ENCODE measurements around the gene GPX5.
"Not testable (repeated sequence)": the region's sequence is repeated elsewhere in the genome, so short reads cannot be mapped to it uniquely, and the experiment has no call there.

The GPX5 gene

GRCh38 chr6:28497893-28498292 is 27.8 kb upstream of the GPX5 start:
- H2AFZ ChIP-seq (ENCODE audit: low read length), result no peak overlapping the region
- no peaks in the 10 kb centered on the region for H3K36me3 ChIP-seq (replicated peaks; ENCODE audit: insufficient read depth, low read length)
- no peak overlapping the region for H3K27ac ChIP-seq (ENCODE audit: low read length)
- no peaks in the 10 kb centered on the region for H3K9me2 ChIP-seq (replicated peaks; ENCODE audit: insufficient read depth, low read length)
- H3K4me1 ChIP-seq (ENCODE audit: low read length), result no peaks in the 10 kb centered on the region
- H3K4me2 ChIP-seq (ENCODE audit: low read depth, low read length), result no peak overlapping the region
- no peaks in the 10 kb centered on the region for H3K79me2 ChIP-seq (ENCODE audit: low read length)
- no peaks in the 10 kb centered on the region for H3K27me3 ChIP-seq (replicated peaks; ENCODE audit: insufficient read depth, low read length)
- H4K20me1 ChIP-seq (ENCODE audit: insufficient read depth, low read length), result no peaks in the 10 kb centered on the region
- no peaks in the 10 kb centered on the region for H3F3A ChIP-seq (ENCODE audit: insufficient read depth, low read length)
- no peak overlapping the region for H3K4me3 ChIP-seq (ENCODE audit: low read length)
- no peaks in the 10 kb centered on the region for H3K9me3 ChIP-seq (replicated peaks; ENCODE audit: insufficient read depth, low read length)
- no peak for DNase-seq
- TF ChIP-seq, protein P1, sequence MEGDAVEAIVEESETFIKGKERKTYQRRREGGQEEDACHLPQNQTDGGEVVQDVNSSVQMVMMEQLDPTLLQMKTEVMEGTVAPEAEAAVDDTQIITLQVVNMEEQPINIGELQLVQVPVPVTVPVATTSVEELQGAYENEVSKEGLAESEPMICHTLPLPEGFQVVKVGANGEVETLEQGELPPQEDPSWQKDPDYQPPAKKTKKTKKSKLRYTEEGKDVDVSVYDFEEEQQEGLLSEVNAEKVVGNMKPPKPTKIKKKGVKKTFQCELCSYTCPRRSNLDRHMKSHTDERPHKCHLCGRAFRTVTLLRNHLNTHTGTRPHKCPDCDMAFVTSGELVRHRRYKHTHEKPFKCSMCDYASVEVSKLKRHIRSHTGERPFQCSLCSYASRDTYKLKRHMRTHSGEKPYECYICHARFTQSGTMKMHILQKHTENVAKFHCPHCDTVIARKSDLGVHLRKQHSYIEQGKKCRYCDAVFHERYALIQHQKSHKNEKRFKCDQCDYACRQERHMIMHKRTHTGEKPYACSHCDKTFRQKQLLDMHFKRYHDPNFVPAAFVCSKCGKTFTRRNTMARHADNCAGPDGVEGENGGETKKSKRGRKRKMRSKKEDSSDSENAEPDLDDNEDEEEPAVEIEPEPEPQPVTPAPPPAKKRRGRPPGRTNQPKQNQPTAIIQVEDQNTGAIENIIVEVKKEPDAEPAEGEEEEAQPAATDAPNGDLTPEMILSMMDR (IDR thresholded peaks at IDR 0.05; ENCODE audit: low read length), result no peak
- no peak for TF ChIP-seq EZH2phosphoT487 (IDR thresholded peaks at IDR 0.05; ENCODE audit: low read length)
- TF ChIP-seq EZH2 (optimal IDR thresholded peaks at IDR 0.05; ENCODE audit: low read depth, low read length), result no peak
- H3K9ac ChIP-seq (ENCODE audit: low read length), result no peak overlapping the region

- DNase-seq, result no peak
- H2AFZ ChIP-seq (ENCODE audit: low read length), result no peak overlapping the region
- no peaks in the 10 kb centered on the region for H3K36me3 ChIP-seq (replicated peaks; ENCODE audit: insufficient read depth, low read length)
- H3K4me2 ChIP-seq (ENCODE audit: low read depth, low read length), result no peak overlapping the region
- no peaks in the 10 kb centered on the region for H3K9me3 ChIP-seq (replicated peaks; ENCODE audit: insufficient read depth, low read length)
- H3K4me3 ChIP-seq (ENCODE audit: low read length), result no peak overlapping the region
- TF ChIP-seq, protein P1 (IDR thresholded peaks at IDR 0.05; ENCODE audit: low read length), result no peak
- no peak for TF ChIP-seq EZH2 (optimal IDR thresholded peaks at IDR 0.05; ENCODE audit: low read depth, low read length)
- TF ChIP-seq EZH2phosphoT487 (IDR thresholded peaks at IDR 0.05; ENCODE audit: low read length), result no peak
- no peak overlapping the region for H3K9ac ChIP-seq (ENCODE audit: low read length)
- no peak overlapping the region for H3K27ac ChIP-seq (ENCODE audit: low read length)
- no peaks in the 10 kb centered on the region for H3K9me2 ChIP-seq (replicated peaks; ENCODE audit: insufficient read depth, low read length)
- H4K20me1 ChIP-seq (ENCODE audit: insufficient read depth, low read length), result no peaks in the 10 kb centered on the region
- H3K27me3 ChIP-seq (replicated peaks; ENCODE audit: insufficient read depth, low read length), result no peaks in the 10 kb centered on the region
- no peaks in the 10 kb centered on the region for H3K4me1 ChIP-seq (ENCODE audit: low read length)
- no peaks in the 10 kb centered on the region for H3F3A ChIP-seq (ENCODE audit: insufficient read depth, low read length)
- no peaks in the 10 kb centered on the region for H3K79me2 ChIP-seq (ENCODE audit: low read length)
Measured at GRCh38 chr6:28501259-28501658, 24.4 kb upstream of the GPX5 start.

- DNase-seq; H3K9me2 ChIP-seq (replicated peaks; ENCODE audit: insufficient read depth, low read length); H3K4me1 ChIP-seq (ENCODE audit: low read length); H4K20me1 ChIP-seq (ENCODE audit: insufficient read depth, low read length); H3F3A ChIP-seq (ENCODE audit: insufficient read depth, low read length); H3K9ac ChIP-seq (ENCODE audit: low read length); H3K79me2 ChIP-seq (ENCODE audit: low read length); H2AFZ ChIP-seq (ENCODE audit: low read length); H3K4me3 ChIP-seq (ENCODE audit: low read length); H3K36me3 ChIP-seq (replicated peaks; ENCODE audit: insufficient read depth, low read length); H3K4me2 ChIP-seq (ENCODE audit: low read depth, low read length); H3K27me3 ChIP-seq (replicated peaks; ENCODE audit: insufficient read depth, low read length); H3K9me3 ChIP-seq (replicated peaks; ENCODE audit: insufficient read depth, low read length); H3K27ac ChIP-seq (ENCODE audit: low read length): not testable (repeated sequence)
Measured at GRCh38 chr6:28502136-28502535, 23.5 kb upstream of the GPX5 start.

GRCh38 chr6:28502709-28503305 is 22.9 kb upstream of the GPX5 start:
- not testable (repeated sequence) for H3K9me3 ChIP-seq (replicated peaks; ENCODE audit: insufficient read depth, low read length)

More at GRCh38 chr6:28502709-28503305, 22.9 kb upstream of the GPX5 start:
- DNase-seq; H2AFZ ChIP-seq (ENCODE audit: low read length); H3K79me2 ChIP-seq (ENCODE audit: low read length); H3K36me3 ChIP-seq (replicated peaks; ENCODE audit: insufficient read depth, low read length); H3K4me2 ChIP-seq (ENCODE audit: low read depth, low read length); H3K4me3 ChIP-seq (ENCODE audit: low read length); H3K27me3 ChIP-seq (replicated peaks; ENCODE audit: insufficient read depth, low read length); H3F3A ChIP-seq (ENCODE audit: insufficient read depth, low read length); H3K9ac ChIP-seq (ENCODE audit: low read length); H3K27ac ChIP-seq (ENCODE audit: low read length); H4K20me1 ChIP-seq (ENCODE audit: insufficient read depth, low read length); H3K4me1 ChIP-seq (ENCODE audit: low read length); H3K9me2 ChIP-seq (replicated peaks; ENCODE audit: insufficient read depth, low read length): not testable (repeated sequence)

Data from MM.1S (cell line).